Suprapubic skin (tissue), 4 donors: ENCODE data around the gene CCDC38. TPM values are rescaled to one million over a fixed set of nuclear protein-coding genes. Genes with fewer than 3 reads are reported as not detected.

Experiments
- DNase-seq, 2 donors: peaks; one replicate each; pipeline ENCODE4 v3.0.0-alpha.2; 2019; ENCODE audit warnings: low spot score in 2 of 2
- H3K27ac ChIP-seq: fragments of 200-600 bp; sonication (generic); one replicate; pipeline ENCODE4 v1.5.1; 2019
- H3K27me3 ChIP-seq: fragments of 200-600 bp; sonication (generic); one replicate; pipeline ENCODE4 v1.5.1; 2019
- H3K36me3 ChIP-seq: fragments of 200-600 bp; sonication (generic); one replicate; pipeline ENCODE4 v1.5.1; 2019
- H3K4me1 ChIP-seq: fragments of 200-600 bp; sonication (generic); one replicate; pipeline ENCODE4 v1.5.1; 2019
- H3K4me3 ChIP-seq: fragments of 200-600 bp; sonication (generic); one replicate; pipeline ENCODE4 v1.5.1; 2019; ENCODE audit warnings: mild to moderate bottlenecking
- H3K9me3 ChIP-seq: fragments of 200-600 bp; sonication (generic); one replicate; pipeline ENCODE4 v1.5.1; 2019
- CTCF ChIP-seq, 2 donors: fragments of 200-600 bp in 1 of 2; fragments of 450-650 bp in 1 of 2; sonication (generic) in 1 of 2; IDR thresholded peaks; one replicate each; pipeline ENCODE4 v1.5.1; 2016 to 2019; ENCODE audit warnings: antibody characterized with exemption in 2 of 2, mild to moderate bottlenecking in 1 of 2, moderate library complexity in 1 of 2
- EP300 ChIP-seq: sonication (generic); formaldehyde crosslinking; IDR thresholded peaks from one replicate; pipeline ENCODE4 v1.6.1; 2017; ENCODE audit warnings: antibody characterized with exemption
- POLR2A ChIP-seq, 2 donors: fragments of 450-650 bp; IDR thresholded peaks; one replicate each; pipeline ENCODE4 v1.6.1; 2017; ENCODE audit warnings: antibody characterized with exemption in 2 of 2, mild to moderate bottlenecking in 2 of 2, moderate library complexity in 2 of 2
- POLR2AphosphoS5 ChIP-seq, 3 donors: sonication (generic); formaldehyde crosslinking; IDR thresholded peaks; one replicate each; pipeline ENCODE4 v1.6.1; 2017; ENCODE audit warnings: antibody characterized with exemption in 3 of 3
- WGBS: methylation state at CpG from one replicate; pipeline ENCODE4 v1.1.5; 2018; 5-methylcytosine and 5-hydroxymethylcytosine counted together
- total RNA-seq, 4 donors: library from RNA; depleted of rRNA; stranded (reverse); fragments of >200 nt; gene quantifications; one replicate each; pipeline ENCODE4 v1.1.0, GENCODE V29; 2016

The CCDC38 gene
- total RNA-seq, 4 donors from 2014 or later = 0.29 TPM; not detected in 3

DNA sequence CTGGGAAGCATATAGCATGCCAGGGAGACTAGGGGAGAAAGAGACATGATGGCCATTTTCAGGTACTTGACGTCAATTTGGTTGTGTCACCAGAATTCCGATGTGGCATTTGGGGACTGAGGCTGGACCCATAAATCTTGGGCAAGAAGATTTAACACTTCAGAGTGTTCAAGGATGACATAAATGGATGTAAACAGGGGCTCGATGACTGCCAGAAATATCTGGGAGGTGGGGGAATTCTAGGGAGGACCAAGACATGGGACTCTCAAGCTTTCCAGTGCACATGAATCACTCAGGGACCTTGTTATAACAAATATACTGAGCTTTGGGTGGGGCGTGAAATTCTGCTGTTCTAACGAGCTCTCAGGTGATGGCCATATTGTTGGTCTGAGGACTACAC, 35.9 kb upstream of the CCDC38 start:
- Histone ChIP-seq H3K9me3 (no peaks in the 10 kb centered on the region), H3K27me3 (no peaks in the 10 kb centered on the region), H3K4me3 (no peak overlapping the region), H3K4me1 (no peaks in the 10 kb centered on the region), H3K36me3 (no peaks in the 10 kb centered on the region), H3K27ac (no peak overlapping the region)
- TF ChIP-seq POLR2A (IDR thresholded peaks at IDR 0.05) (no peak), CTCF (IDR thresholded peaks at IDR 0.05) (no peak), POLR2AphosphoS5 (IDR thresholded peaks at IDR 0.05) (no peak), EP300 (no peak)
- DNase-seq = peak in 1 of 2 donors; percentile 28
- 80% methylated on average over 5 of the region's 5 CpGs for WGBS

GRCh38 chr12:95977764-95978305, 35.4 kb upstream of the CCDC38 start:
- DNase-seq = peak in 1 of 2 donors; percentile 64
- Histone ChIP-seq H3K9me3 (no peaks in the 10 kb centered on the region), H3K27me3 (no peaks in the 10 kb centered on the region), H3K4me3 (no peak overlapping the region), H3K4me1 (no peaks in the 10 kb centered on the region), H3K27ac (no peak overlapping the region), H3K36me3 (no peaks in the 10 kb centered on the region)
- no peak for TF ChIP-seq EP300
- no peak for TF ChIP-seq CTCF (IDR thresholded peaks at IDR 0.05)
- TF ChIP-seq POLR2AphosphoS5 (IDR thresholded peaks at IDR 0.05) = no peak
- TF ChIP-seq POLR2A (IDR thresholded peaks at IDR 0.05) = no peak
- WGBS = 80% methylated on average over 7 of the region's 11 CpGs

GRCh38 chr12:95976416-95976832, 34.0 kb upstream of the CCDC38 start:
- TF ChIP-seq POLR2AphosphoS5 (IDR thresholded peaks at IDR 0.05) = no peak
- TF ChIP-seq POLR2A (IDR thresholded peaks at IDR 0.05) = no peak
- TF ChIP-seq EP300 = no peak
- TF ChIP-seq CTCF (IDR thresholded peaks at IDR 0.05) = no peak
- Histone ChIP-seq H3K4me1 (no peaks in the 10 kb centered on the region), H3K27ac (no peak overlapping the region), H3K9me3 (no peaks in the 10 kb centered on the region), H3K27me3 (no peaks in the 10 kb centered on the region), H3K36me3 (no peaks in the 10 kb centered on the region), H3K4me3 (no peak overlapping the region)
- WGBS = 84% methylated on average over 8 of the region's 8 CpGs
- peak in 1 of 2 donors; percentile 28 for DNase-seq

DNA sequence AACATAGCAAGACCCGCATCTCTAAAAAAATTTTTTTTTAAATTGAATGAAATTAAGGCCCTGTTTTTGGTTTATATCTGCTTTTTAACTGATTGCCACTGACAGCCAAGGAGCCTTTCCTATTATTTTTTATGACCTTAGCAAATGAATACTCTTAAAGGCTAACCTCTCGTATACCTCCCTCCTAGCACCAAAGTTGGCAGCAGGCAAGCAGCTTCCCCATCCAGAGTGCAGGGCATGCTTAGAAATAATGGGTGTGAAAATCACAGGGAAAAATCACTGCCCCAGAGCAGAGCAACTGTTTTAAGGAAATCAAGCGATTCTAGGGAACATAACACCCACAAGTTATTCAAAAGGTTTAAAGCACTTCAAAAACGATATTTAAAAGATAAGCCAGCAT, 33.1 kb upstream of the CCDC38 start:
- Histone ChIP-seq H3K9me3 (no peaks in the 10 kb centered on the region), H3K4me1 (no peaks in the 10 kb centered on the region), H3K4me3 (no peak overlapping the region), H3K36me3 (no peaks in the 10 kb centered on the region), H3K27me3 (no peaks in the 10 kb centered on the region), H3K27ac (no peak overlapping the region)
- no peak for DNase-seq
- 95% methylated on average over 4 of the region's 4 CpGs for WGBS
- no peak for TF ChIP-seq POLR2A (IDR thresholded peaks at IDR 0.05)
- TF ChIP-seq CTCF (IDR thresholded peaks at IDR 0.05) = no peak
- TF ChIP-seq EP300 = no peak
- TF ChIP-seq POLR2AphosphoS5 (IDR thresholded peaks at IDR 0.05) = no peak

GRCh38 chr12:95974358-95974757, 31.9 kb upstream of the CCDC38 start:
- H3K27me3 ChIP-seq = no peaks in the 10 kb centered on the region
- no peak for TF ChIP-seq POLR2A (IDR thresholded peaks at IDR 0.05)
- no peak for TF ChIP-seq CTCF (IDR thresholded peaks at IDR 0.05)
- TF ChIP-seq POLR2AphosphoS5 (IDR thresholded peaks at IDR 0.05) = no peak
- TF ChIP-seq EP300 = no peak
- H3K27ac ChIP-seq = no peak overlapping the region
- no peaks in the 10 kb centered on the region for H3K4me1 ChIP-seq
- H3K36me3 ChIP-seq = no peaks in the 10 kb centered on the region
- H3K4me3 ChIP-seq = no peak overlapping the region
- WGBS = 69% methylated on average over 2 of the region's 2 CpGs
- no peaks in the 10 kb centered on the region for H3K9me3 ChIP-seq
- DNase-seq = no peak
